ENCODE data around the gene CCNY. TPM values are rescaled to one million over a fixed set of nuclear protein-coding genes. Genes with fewer than 3 reads are reported as not detected.

The CCNY gene
- total RNA-seq, 1 experiment from 2014 or later, result 22.6 TPM

DNA sequence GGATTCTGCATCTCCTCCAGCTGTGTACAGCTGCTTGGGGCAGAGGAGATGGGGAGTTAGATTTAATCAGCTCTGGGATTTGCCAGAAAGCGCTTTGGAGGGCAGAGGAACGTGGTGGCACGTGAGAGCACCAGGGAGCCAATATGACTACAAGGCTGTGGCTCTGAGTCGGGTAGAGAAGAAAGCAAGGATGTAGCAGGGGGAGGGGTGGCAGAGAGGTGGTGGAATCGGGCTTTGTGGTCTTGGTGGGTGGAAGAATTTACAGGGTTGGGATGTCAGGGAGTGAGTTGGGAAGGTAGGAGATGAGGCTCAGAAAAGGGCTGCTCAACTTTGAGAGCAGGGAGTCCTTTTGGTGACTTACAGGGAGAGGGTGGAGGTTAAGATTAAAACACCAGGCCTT is 113.6 kb downstream of the CCNY start:
- DNase-seq (ENCODE audit: low read depth, low spot score), result no peak
- in situ Hi-C loops (cut with HindIII; ENCODE audit: low pct_unique_long_range_greater_than_20kb, low sequenced_read_pairs), result no loop called here

DNA sequence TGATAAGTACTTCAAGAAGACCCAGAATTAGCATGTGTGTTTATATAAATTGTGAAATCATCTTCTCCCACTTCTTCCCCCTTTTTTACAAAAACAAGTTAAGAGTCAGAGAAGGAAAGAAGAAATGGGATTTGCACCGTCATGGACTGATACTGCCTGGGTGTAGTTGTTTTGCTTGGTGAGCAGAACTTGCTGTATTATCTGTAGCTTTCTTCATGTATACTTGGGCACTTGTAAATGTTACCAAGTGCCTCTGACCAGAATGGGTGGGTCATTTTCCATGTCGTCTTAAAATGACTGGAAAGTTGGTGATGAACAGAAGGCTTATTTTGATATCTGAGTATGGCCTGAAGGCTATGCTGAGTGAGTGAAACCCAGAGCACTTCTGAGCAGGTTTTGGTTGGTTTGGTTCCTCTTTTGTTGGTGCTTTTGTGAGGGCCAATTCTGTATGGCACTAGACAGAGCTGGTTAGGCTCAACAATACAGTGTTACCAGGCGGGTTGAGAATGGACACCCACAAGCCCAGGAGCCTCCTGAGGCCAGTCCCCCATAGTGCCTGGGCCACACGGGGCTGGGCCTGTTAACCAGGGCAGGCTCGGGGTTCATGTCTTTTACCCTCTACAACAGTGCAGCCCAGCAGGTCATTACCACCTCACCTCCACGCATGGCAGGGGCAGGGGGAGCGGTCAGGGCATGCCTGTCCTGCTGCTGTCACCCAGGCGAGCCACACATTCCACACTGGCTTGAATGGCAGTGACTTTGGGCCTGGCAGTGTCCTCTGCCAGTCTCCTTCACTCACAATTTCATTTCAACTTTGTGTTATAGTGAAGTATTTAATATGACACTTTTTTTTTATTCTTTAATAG is 115.1 kb downstream of the CCNY start:
- DNase-seq (ENCODE audit: low read depth, low spot score), result peak; percentile 7
- in situ Hi-C loops (cut with HindIII; ENCODE audit: low pct_unique_long_range_greater_than_20kb, low sequenced_read_pairs), result no loop called here

DNA sequence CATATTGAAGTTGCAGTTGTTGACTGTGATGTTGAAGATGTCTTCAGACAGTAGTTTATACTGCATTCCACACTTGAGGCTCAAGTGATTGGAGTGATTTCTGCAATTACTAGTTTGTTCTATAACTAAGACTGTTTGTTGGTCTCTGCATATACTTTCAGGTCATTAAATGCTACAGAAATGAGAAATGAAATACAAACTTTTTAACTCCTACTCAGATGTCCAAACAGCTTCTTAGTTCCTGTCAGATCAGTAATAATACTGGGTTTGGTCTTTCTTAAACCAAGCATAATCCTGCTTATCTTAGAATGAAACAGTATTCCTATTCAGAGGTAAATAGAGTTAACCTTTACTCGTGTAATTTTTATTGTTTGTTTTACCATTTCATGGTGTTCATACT is 115.9 kb downstream of the CCNY start:
- in situ Hi-C loops (cut with HindIII; ENCODE audit: low pct_unique_long_range_greater_than_20kb, low sequenced_read_pairs), result no loop called here
- no peak for DNase-seq (ENCODE audit: low read depth, low spot score)

DNA sequence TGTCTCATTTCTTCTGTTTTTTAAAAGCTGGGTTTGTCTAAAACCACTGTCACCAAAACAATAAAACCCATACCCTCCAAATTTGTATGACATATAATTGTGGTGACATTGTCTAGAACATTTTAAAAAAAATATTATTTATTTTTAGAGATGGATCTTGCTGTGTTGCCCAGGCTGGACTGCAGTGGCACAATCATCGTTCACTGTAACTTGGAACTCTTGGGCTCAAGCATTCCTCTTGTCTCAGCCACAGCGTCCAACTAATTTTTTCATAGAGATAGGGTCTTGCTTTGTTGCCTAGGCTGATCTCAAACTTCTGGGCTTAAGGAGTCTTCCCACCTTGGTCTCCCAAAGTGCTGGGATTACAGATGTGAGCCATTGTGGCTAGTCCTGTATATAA is 116.5 kb downstream of the CCNY start:
- in situ Hi-C loops (cut with HindIII; ENCODE audit: low pct_unique_long_range_greater_than_20kb, low sequenced_read_pairs), result no loop called here
- DNase-seq (ENCODE audit: low read depth, low spot score), result no peak

DNA sequence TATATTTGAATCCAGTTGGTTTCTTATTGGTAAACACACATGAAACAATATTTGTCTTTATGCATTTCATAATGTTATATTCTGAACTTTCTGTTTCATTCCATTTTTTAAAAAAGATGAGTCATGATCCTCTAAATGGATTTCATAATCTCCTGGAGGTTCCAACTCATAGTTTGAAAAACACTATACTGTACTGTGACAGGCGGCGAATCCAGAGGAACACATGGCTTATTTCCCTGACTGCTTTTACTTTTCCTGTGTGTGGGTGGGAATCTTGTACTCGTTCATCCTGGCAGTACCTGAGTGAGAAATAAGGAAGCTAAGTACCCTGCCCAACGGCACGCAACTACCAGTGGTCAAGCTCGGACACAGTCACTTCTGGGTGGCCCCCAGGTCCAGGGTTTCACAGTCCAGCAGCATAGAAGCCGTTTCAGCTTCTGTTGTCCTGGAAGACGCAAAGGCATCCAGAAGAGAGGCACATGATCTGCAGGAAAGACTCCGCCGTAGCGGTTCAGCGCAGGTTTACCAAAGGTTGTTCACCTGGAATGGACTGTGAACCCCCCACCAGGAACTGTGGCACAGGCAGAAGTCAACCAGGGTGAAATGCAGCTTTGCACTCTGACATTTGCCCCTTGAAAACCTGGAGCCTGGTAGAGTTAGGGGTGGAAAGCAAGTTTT is 117.7 kb downstream of the CCNY start:
- no peak for DNase-seq (ENCODE audit: low read depth, low spot score)
- in situ Hi-C loops (cut with HindIII; ENCODE audit: low pct_unique_long_range_greater_than_20kb, low sequenced_read_pairs), result no loop called here

DNA sequence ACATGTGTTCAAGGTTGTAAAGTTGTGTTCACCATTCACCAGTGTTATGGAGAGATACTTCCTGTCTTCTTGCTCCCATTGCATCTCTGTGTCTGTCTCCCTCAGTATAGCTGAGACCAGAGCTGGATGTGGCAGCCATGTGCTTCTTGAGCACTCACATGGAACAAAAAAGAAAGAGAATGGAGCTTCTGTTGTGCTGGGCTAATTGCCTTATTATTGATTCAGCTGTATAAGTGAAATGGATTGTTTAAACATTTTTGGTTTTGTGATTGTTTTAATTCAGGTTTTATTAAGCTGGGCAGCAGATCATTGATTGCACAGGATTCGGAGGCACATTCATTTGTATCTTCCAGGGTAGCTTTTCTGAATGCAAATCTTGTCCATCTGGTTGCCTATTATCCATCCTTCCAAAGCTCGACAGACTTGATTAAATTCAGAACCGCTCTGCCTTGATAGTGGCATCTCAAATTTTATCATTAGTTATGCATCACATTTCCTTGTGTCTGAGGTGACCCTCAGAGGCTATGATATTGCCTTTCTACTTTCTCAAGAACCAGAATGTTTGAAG is 119.9 kb downstream of the CCNY start:
- in situ Hi-C loops (cut with HindIII; ENCODE audit: low pct_unique_long_range_greater_than_20kb, low sequenced_read_pairs), result no loop called here

DNA sequence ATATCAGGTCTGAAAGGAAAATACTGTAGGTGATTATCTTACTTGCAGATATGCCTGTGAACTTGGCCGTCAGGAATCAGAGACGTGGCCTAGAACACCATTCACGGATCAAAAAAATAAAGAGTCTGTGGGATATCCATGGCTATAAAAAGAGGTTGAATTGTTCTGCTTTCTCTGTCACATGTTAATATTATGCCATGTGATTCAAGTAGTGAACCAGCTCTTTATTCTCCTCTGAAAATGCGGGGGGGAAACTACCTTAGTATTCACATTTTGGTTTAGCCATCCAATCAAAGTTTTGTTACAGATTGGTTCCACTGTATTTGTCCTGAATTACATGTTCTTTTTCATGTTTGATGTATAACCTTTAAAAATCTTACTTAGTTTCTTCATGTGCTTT is 120.5 kb downstream of the CCNY start:
- peak; percentile 80 for DNase-seq (ENCODE audit: low read depth, low spot score)
- in situ Hi-C loops (cut with HindIII; ENCODE audit: low pct_unique_long_range_greater_than_20kb, low sequenced_read_pairs), result no loop called here

More for the DNA sequence above, 119.9 kb downstream of the CCNY start:
- peak; percentile 22 for DNase-seq (ENCODE audit: low read depth, low spot score)

DNA sequence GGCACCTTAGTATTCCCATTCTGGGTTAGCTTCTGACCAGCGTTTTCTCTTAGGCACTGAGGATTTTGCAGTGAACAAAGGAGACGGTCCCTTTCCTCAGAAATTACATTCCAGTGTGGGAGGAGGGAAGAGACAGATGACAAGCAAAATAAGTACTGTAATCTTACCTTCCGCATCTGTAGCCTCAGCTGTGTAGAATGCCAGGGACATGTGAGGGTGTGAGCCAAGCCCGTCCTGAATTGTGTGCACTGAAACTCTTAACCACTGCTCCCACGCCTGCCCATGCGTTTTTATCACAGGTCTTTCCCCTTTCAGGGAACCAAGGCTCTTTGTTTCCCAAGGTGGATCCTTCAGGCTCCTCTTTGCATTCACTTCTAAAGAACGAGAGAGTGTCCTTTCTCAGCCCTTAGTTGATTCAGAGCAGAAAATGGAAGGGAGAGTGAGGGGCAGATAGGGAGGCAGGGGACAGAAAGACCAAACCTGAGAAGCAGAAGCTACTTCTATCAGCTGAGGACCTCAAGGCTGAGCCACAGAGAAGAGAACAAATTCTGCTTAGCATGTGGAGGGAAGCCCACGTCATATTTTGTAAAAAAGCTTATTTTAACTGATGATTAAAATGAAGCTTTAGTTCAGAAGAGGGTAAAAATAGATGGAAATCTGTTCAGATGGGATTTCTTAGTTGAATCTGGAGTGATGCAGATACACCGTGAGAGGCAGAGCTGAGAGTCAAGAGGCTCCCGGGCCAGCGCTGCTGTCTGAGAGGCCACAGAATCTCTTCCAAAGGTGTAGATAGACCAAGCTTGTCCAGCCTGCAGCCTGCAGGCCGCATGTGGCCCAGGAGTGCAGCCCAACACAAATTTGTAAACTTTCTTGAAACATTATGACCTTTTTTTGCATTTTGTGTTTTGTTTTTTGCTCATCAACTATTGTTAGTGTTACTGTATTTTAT is 122.5 kb downstream of the CCNY start:
- in situ Hi-C loops (cut with HindIII; ENCODE audit: low pct_unique_long_range_greater_than_20kb, low sequenced_read_pairs), result no loop called here
- DNase-seq (ENCODE audit: low read depth, low spot score), result no peak

DNA sequence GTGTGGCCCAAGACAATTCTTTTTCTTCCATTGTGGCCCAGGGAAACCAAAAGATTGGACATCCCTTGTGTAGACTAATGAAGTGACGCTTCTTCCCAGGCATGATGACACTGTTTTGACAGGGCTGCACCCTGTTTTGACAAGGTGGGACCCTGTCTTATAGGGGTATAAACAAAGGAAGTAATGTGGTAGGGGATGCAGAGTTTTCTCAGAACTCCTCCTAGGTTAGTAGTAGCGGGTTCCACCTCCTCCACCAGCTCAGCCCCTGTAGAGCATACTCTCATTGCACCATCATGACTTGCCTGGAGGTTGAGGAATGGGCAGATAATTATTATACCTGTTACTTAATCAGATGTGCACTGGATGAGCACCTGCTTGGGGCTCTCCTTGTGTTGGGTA is 123.1 kb downstream of the CCNY start:
- DNase-seq (ENCODE audit: low read depth, low spot score), result no peak

DNA sequence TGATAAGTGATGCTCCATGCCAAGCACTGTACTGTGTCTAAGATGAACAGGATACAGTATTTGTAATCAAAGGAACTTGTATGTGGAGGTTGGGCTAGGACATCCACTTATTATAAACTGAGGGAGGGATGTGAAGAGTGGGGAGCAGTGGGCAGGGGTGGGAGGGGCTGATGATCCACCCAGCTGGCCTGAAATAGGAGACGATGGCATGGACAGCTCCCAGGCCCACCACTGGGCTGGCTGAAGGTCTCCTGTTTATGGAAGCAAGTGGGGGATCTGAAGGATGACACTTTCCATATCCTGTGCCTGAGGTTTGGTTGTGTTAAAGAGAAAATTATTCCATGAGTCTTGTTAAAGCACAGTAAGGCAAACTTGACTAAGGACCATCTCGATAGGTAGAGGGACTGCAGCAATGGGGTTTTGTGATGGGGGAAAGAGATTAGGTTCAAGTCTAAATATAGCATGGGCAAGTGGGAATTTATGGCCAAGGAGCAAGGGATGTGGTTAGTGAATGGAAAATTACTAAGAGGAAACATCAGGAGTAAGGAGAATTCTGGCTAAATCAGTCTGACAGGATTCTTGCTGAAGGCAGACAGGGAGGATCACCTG is 124.6 kb downstream of the CCNY start:
- no peak for DNase-seq (ENCODE audit: low read depth, low spot score)
- in situ Hi-C loops (cut with HindIII; ENCODE audit: low pct_unique_long_range_greater_than_20kb, low sequenced_read_pairs), result no loop called here

More for the DNA sequence above, 123.1 kb downstream of the CCNY start:
- in situ Hi-C loops (cut with HindIII; ENCODE audit: low pct_unique_long_range_greater_than_20kb, low sequenced_read_pairs), result no loop called here

DNA sequence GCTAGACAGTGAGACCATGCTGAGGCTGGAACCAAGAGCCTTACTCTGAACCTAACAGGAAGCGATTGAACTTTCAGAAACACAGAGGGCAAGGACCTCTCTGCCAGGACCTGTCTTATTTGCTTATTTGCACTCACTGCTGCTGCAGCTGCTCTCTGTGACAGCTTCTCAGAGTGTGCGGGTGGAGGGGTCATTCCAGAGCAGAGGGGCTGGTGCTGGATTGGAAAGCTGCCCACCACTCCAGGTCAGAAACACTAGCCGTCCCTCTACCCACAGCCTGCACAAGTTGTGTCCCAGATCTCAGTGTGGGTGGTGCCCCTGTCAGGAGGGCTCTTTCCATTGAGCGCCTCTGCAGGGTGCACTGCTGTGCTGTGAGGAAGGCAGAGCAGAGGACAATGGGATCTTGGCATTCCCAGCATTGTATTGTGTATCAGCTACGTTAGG is 126.2 kb downstream of the CCNY start:
- DNase-seq (ENCODE audit: low read depth, low spot score), result no peak
- in situ Hi-C loops (cut with HindIII; ENCODE audit: low pct_unique_long_range_greater_than_20kb, low sequenced_read_pairs), result no loop called here

DNA sequence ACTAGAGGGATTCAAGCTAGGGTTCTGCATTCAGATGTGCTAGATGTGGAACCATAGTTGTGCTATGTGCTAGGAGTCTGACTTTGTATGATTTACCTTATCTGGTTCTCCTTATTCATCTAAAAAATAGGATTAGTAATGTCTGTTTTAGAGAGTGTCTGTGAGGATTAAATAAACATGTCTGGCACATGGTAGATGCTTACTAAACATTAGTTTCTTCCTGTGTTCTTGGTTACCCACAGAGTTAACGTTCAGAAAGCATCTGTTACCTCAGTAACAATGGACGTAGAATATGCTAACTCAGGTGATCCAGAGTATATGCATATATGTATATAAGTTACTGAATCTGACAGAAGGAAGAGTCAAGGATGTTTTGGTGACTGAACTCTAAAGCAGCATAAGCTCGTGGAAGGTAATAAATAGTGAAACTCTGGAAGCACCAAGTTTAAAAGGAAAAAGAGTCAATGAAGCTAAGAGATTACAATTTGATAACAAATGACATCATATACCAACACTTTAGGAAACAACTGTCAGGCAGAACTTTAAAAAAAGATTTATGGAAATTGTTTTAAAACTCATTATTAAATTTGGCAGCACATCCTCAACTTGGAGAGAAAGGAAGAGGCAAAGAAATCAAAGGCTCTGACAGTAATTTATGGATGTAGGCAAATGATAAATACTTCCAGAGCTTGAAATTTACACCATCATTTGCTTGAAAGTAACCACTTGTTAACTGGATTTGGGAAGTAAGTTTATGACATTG is 127.0 kb downstream of the CCNY start:
- in situ Hi-C loops (cut with HindIII; ENCODE audit: low pct_unique_long_range_greater_than_20kb, low sequenced_read_pairs), result no loop called here
- DNase-seq (ENCODE audit: low read depth, low spot score), result no peak

DNA sequence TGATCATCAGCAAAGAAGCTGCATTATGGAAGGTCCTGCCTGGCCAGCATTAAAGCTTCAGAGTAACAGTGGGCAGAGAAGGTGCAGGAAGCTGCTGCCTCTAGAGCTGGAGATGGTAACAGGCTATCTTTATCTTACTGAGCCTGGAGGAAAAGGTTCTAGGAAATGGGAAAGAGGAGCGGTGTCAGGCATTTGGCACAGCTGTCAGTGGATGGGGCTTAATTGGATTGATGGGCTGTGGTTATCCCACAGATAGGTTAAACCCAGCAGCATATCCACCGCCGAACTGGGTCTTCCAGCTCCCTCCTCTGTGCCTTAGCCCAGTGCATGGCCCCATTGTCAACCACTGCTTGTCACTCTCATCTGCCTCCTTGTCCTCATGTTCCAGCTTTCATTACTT is 127.6 kb downstream of the CCNY start:
- no peak for DNase-seq (ENCODE audit: low read depth, low spot score)
- in situ Hi-C loops (cut with HindIII; ENCODE audit: low pct_unique_long_range_greater_than_20kb, low sequenced_read_pairs), result no loop called here

DNA sequence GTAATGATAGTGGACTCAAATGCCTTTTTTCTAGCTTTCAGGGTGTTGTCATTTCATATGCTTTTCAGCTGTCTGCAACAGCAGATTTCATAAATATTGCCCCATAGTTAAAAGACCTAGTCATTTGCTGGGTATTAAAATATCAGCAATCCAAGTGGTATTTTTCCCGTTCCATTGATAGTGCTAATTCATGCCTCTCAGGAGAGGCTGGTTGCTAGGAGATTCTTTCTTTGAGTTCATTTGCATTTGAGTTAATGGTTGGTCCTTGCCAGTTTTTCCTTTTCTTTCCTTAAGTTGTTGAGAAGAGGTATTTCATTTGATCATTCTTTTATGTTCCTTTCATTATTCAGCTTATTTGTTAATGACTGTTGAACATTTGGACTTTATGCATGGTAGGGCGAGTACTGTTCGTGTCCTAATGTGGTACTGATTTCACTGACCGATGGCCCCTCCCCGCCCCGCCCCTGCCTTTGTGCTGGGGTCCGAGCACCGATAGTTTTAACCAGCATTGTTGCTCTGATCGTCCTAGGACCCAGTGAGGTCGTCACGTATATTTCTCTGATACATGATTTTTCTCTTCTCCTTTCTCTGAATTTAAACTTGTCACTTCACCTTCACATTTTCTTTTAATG is 128.6 kb downstream of the CCNY start:
- in situ Hi-C loops (cut with HindIII; ENCODE audit: low pct_unique_long_range_greater_than_20kb, low sequenced_read_pairs), result no loop called here
- no peak for DNase-seq (ENCODE audit: low read depth, low spot score)

DNA sequence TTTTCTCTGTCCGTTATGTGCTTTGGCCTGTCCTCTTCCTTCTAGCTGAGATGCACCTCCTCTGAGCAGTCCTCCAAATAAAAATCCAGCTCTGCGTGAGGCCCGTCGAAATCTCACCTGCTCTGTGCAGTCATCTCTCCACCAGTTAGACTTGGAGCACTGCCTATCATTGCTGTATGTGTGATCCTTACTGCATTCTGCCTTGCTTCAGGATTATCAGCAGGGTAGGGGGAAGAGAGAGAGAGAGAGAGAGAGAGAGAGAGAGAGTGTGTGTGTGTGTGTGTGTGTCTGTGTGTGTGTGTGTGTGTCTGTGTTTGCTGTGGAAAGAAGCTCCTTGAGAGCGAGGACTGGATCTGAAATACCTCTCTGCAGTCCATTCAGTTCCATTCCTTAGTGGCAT is 129.4 kb downstream of the CCNY start:
- in situ Hi-C loops (cut with HindIII; ENCODE audit: low pct_unique_long_range_greater_than_20kb, low sequenced_read_pairs), result no loop called here
- no peak for DNase-seq (ENCODE audit: low read depth, low spot score)

DNA sequence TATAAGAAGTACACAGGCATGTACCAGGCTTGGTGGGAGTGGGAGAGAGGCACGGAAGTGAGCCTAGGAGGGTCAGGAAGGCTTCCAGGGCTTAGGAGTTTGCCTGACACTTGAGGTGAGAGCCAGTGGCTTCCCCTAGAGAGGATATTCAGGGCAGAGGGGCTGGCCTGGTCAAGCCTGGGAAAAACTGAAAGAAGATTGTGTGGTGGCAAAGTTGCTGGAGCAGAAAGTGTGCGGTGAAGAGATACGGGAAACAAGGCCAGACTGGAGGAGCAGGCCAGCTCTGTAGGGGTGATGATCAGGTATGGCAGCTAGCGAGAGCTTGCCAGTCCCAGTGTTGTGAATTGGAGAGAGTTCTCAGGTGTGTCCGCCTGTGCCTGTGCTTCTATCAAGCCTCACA is 129.9 kb downstream of the CCNY start:
- in situ Hi-C loops (cut with HindIII; ENCODE audit: low pct_unique_long_range_greater_than_20kb, low sequenced_read_pairs), result no loop called here
- DNase-seq (ENCODE audit: low read depth, low spot score), result no peak
